Activated naive CD4-positive, alpha-beta T cell treated with anti-CD3 and anti-CD28 coated beads, Interleukin-2, amount 50 U/mL, for 24 hours (primary cell): ENCODE results near the gene BUD23.
"Not testable (repeated sequence)": the region's sequence is repeated elsewhere in the genome, so short reads cannot be mapped to it uniquely, and the experiment has no call there.

Experiments used
- H3K27ac Mint-ChIP-seq: one replicate; pipeline ENCODE4 v1.8.0; 2021; ENCODE audit warnings: mild to moderate bottlenecking, mixed read lengths
- H3K27me3 Mint-ChIP-seq: one replicate; pipeline ENCODE4 v1.8.0; 2021; ENCODE audit warnings: mixed read lengths
- H3K36me3 Mint-ChIP-seq: one replicate; pipeline ENCODE4 v1.8.0; 2021; ENCODE audit warnings: mixed read lengths
- H3K4me1 Mint-ChIP-seq: one replicate; pipeline ENCODE4 v1.8.0; 2021; ENCODE audit warnings: mixed read lengths
- H3K4me3 Mint-ChIP-seq: one replicate; pipeline ENCODE4 v1.8.0; 2021; ENCODE audit warnings: mild to moderate bottlenecking, mixed read lengths
- H3K9me3 Mint-ChIP-seq: one replicate; pipeline ENCODE4 v1.8.0; 2021; ENCODE audit warnings: mixed read lengths

The BUD23 gene

DNA sequence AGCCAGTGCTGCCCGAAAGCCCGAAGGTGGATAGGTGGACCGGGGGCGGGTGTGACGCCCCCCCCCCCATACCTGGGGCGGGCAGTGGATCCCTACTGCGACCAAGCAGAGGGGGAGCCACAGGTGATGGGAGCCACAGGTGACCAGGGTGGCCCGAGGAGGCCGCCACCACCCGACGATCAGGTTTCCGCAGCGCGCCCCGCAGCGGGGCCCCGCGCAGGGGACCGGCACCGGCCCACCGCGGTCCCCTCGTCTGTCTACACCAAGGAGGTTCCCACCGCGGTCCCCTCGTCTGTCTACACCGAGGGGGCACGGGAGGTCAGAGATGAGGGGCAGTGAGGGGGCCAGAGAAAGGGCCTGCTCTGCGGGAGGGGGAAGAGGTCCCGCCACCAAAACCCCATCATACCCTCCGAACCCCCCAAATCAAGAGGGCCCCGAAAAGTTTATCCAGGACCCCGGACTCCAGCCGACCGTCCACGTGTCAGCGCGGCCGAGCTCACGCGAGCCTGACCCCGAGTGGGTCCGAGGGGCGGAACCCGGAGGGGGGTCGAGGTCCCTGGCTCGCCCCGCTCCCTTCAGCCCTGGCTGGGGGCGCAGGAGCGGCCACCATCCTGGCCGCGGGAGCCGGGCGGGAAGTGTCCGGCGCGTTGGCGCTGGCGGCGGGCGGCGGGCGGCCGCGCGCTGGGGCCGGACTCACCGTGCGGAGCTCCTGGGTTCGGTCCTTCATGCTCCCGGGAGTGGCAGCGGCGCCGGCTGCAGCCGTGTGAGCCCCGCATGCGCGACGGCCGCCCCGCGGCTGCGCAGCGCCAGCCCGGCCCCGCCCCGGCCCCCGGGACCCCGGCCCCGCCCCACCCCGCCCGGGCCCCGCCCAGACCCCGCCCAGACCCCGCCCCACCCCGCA, 35.8 kb downstream of the BUD23 start, which contains the start of gene STX1A:
TSS of gene STX1A (minus strand) at position 765 of the 901 bp plus-strand sequence. CDS start at position 727, 38 bp downstream.
- H3K4me3 Mint-ChIP-seq, result peak within 1 kb of the TSS; percentile 91
- H3K9me3 Mint-ChIP-seq, result no peaks in the 10 kb centered on the region
- H3K36me3 Mint-ChIP-seq, result peaks cover 2% of the 10 kb centered on the region
- H3K27me3 Mint-ChIP-seq, result peaks cover 2% of the 10 kb centered on the region
- peaks cover 31% of the 10 kb centered on the region for H3K4me1 Mint-ChIP-seq
- peak within 1 kb of the TSS; percentile 51 for H3K27ac Mint-ChIP-seq

DNA sequence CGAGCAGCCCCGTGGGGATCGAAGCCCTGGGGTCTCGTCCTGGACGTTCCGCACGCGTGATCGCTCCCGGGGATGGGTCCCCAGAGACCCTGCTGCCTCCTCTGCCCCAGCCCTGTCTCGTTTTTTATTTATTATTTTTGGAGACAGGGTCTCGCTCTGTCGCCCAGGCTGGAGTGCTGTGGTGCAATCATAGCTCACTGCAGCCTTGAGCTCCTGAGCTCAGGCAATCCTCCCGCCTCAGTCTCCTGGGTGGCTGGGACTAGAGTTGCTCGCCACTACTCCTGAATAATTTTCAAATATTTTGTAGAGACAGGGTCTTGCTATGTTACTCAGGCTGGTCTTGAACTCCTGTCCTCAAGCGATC, 36.4 kb downstream of the BUD23 start:
- H3K4me3 Mint-ChIP-seq, result peak overlapping the region; percentile 84
- no peaks in the 10 kb centered on the region for H3K9me3 Mint-ChIP-seq
- peaks cover 2% of the 10 kb centered on the region for H3K36me3 Mint-ChIP-seq
- H3K27me3 Mint-ChIP-seq, result peaks cover 2% of the 10 kb centered on the region
- H3K27ac Mint-ChIP-seq, result no peak overlapping the region
- H3K4me1 Mint-ChIP-seq, result peaks cover 31% of the 10 kb centered on the region

DNA sequence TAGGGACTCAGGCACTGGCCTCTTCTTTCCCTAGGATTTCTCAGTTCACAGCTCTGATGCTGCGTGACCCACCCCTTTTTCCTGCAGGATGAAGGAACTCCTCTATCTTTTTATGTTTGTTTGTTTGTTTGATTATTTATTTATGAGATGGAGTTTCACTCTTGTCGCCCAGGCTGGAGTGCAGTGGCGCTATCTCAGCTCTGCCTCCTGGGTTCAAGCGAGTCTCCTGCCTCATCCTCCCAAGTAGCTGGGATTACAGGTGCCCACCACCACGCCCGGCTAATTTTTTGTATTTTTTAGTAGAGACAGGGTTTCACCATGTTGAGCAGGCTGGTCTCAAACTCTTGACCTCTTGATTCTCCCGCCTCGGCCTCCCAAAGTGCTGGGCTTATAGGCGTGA, 37.0 kb downstream of the BUD23 start:
- H3K9me3 Mint-ChIP-seq, H3K27me3 Mint-ChIP-seq, H3K36me3 Mint-ChIP-seq: not testable (repeated sequence)
- H3K4me3 Mint-ChIP-seq, result peak overlapping the region; percentile 84
- H3K4me1 Mint-ChIP-seq, result peaks cover 30% of the 10 kb centered on the region
- H3K27ac Mint-ChIP-seq, result peak overlapping the region; percentile 51

DNA sequence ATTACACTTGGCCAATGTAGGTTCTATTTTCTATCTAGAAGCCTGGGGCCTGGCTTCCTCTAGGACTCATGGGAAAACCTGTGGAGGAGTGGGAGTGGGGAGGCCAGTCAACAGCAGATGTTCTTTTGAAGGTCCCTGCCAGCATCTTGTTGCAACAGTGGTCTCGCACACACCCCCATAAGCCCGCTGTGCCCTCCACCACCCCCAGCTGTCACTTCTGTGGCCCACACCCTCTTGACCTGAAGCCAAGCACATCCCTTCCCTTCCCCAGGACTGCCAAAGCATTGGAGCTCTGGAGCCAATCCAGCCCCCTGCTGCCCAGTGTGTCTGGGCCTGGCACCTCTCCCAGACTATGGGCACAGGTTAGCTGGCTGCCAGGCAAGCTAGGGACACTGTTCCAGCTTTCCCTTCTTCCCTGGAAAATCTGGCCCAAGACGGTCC, 38.0 kb downstream of the BUD23 start:
- H3K4me3 Mint-ChIP-seq, result peak overlapping the region; percentile 66
- H3K36me3 Mint-ChIP-seq, result peaks cover 2% of the 10 kb centered on the region
- H3K4me1 Mint-ChIP-seq, result peaks cover 21% of the 10 kb centered on the region
- H3K27me3 Mint-ChIP-seq, result peaks cover 2% of the 10 kb centered on the region
- no peaks in the 10 kb centered on the region for H3K9me3 Mint-ChIP-seq
- H3K27ac Mint-ChIP-seq, result no peak overlapping the region

DNA sequence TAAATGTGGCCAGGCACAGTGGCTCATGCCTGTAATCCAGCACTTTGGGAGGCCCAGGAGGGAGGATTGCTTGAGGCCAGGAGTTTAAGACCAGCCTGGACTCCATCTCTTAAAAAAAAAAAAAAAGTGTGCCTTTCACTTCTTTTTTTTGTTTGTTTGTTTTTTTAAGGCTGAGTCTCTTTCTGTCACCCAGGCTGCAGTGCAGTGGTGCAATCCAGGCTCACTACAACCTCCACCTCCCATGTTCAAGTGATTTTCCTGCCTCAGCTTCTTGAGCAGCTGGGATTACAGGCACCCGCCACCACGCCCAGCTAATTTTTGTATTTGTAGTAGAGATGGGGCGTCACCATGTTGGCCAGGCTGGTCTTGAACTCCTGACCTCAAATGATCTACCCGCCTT, 38.8 kb downstream of the BUD23 start:
- not testable (repeated sequence) for H3K27me3 Mint-ChIP-seq, H3K4me3 Mint-ChIP-seq, H3K9me3 Mint-ChIP-seq, H3K27ac Mint-ChIP-seq, H3K36me3 Mint-ChIP-seq
- H3K4me1 Mint-ChIP-seq, result peaks cover 17% of the 10 kb centered on the region

DNA sequence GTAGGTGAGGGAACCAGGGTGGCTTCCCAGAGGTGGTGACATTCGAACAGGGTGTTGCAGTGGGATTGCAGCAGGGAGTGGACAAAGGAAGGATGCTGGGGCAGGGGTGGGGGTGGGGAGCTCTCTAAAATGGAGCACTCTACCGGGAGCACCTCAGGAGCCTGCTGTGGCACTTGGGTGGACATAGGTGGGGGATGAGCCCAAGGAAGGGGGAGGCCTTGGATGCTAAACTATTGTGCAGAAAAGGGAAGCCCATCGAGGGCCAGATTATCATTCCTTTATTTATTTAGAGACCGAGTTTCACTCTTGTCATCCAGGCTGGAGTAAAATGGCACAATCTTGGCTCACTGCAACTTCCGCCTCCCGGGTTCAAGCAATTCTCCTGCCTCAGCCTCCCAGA, 39.4 kb downstream of the BUD23 start:
- peaks cover 12% of the 10 kb centered on the region for H3K4me1 Mint-ChIP-seq
- H3K4me3 Mint-ChIP-seq, result no peak overlapping the region
- H3K36me3 Mint-ChIP-seq, result no peaks in the 10 kb centered on the region
- H3K27me3 Mint-ChIP-seq, result peaks cover 2% of the 10 kb centered on the region
- no peak overlapping the region for H3K27ac Mint-ChIP-seq
- H3K9me3 Mint-ChIP-seq, result no peaks in the 10 kb centered on the region

DNA sequence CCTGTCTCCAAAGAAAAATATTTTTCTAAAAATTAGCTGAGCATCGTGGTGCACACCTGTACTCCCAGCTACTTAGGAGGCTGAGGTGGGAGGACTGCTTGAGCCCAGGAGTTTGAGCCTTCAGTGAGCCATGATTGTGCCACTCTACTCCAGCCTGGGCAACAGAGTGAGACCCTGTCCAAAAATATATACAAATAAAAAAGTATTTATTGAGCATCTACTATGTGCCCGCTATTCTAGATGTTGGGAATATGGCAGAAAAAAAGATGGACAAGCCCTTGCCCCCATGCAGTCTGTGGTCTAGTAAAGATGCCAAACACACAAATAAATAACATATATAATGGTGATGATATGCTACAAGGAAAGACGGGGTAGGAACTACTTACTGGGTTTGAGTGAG, 40.4 kb downstream of the BUD23 start:
- peaks cover 6% of the 10 kb centered on the region for H3K4me1 Mint-ChIP-seq

DNA sequence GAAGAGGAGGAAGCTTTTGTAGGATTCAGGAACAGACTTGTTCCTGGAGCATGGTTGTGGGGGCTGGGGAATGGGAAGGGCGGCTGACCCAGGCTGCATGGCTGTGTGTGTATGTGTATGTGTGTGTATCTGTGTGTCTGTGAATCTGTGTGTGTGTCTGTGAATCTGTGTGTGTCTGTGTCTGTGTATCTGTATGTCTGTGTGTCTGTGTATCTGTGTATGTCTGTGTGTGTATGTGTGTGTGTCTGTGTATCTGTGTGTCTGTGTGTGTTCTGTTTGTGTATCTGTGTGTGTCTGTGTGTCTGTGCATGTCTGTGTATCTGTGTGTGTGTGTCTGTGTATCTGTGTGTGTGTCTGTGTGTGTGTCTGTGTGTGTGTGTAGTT, 42.7 kb downstream of the BUD23 start:
- H3K4me1 Mint-ChIP-seq, result no peaks in the 10 kb centered on the region
- no peak overlapping the region for H3K4me3 Mint-ChIP-seq
- no peak overlapping the region for H3K27ac Mint-ChIP-seq
- H3K9me3 Mint-ChIP-seq, result no peaks in the 10 kb centered on the region
- peaks cover 4% of the 10 kb centered on the region for H3K27me3 Mint-ChIP-seq
- H3K36me3 Mint-ChIP-seq, result no peaks in the 10 kb centered on the region

More for the DNA sequence above, 40.4 kb downstream of the BUD23 start:
- Mint-ChIP-seq H3K36me3 (no peaks in the 10 kb centered on the region), H3K9me3 (no peaks in the 10 kb centered on the region), H3K4me3 (no peak overlapping the region), H3K27me3 (peaks cover 6% of the 10 kb centered on the region), H3K27ac (no peak overlapping the region)

DNA sequence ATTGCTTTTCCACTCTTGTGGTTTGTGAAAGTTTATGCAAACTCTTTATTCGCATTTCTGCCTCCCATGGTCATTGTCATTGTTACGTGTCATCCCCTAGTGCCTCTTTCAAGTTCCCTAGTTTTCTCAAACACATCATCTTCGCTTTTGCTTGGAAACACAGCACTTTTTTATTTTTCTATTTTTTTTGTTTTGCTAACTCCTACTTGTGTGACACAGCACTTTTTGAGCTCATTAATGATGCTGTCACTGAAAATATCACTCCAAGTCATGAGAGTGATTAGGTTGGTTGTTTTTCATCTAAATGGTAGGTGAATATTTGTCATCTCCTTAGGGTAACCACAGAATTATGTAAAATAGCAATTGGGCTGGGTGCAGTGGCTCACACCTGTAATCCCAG, 44.6 kb downstream of the BUD23 start:
- no peak overlapping the region for H3K27ac Mint-ChIP-seq
- H3K9me3 Mint-ChIP-seq, result no peaks in the 10 kb centered on the region
- H3K27me3 Mint-ChIP-seq, result peaks cover 4% of the 10 kb centered on the region
- H3K4me3 Mint-ChIP-seq, result no peak overlapping the region
- no peaks in the 10 kb centered on the region for H3K4me1 Mint-ChIP-seq
- no peaks in the 10 kb centered on the region for H3K36me3 Mint-ChIP-seq

DNA sequence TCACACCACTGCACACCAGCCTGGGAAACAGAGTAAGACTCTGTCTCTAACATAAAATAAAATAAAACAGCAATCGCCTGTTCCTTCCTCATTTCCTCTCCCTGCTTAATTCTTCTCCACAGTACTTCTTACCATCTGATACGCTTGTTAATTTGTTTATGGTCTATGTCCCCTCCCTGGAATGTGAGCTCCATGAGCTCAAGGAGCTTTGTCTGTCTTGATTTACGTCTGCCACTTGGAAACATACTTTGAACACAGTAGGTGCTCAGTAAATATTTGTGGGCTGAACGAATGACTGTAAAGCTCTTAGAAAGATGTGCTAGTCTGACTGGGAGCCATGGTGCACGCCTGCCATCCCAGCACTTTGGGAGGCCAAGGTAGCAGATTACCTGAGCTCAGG, 45.2 kb downstream of the BUD23 start:
- H3K4me3 Mint-ChIP-seq, result no peak overlapping the region
- no peaks in the 10 kb centered on the region for H3K36me3 Mint-ChIP-seq
- H3K27ac Mint-ChIP-seq, result peak overlapping the region; percentile 65
- no peaks in the 10 kb centered on the region for H3K4me1 Mint-ChIP-seq
- H3K27me3 Mint-ChIP-seq, result peaks cover 4% of the 10 kb centered on the region
- H3K9me3 Mint-ChIP-seq, result no peaks in the 10 kb centered on the region

DNA sequence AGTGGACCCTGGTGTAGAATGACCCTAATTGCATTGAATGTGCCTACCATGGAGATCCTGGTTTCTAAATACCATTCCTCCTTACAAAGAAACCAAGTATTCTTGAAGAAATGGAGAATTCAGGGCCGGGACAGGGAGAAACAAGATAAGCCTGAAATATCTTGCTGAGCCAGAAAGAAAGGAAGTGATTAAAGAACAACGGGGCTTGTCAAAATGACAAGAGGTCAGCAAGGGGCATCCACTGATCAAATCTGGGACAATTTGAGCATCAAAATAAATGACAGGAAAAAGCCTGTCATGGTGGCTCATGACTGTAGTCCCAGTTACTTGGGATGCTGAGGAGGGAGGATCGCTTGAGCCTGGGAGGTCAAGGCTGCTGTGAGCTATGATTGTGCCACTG, 47.1 kb downstream of the BUD23 start:
- H3K27me3 Mint-ChIP-seq, result peaks cover 4% of the 10 kb centered on the region
- no peak overlapping the region for H3K27ac Mint-ChIP-seq
- no peaks in the 10 kb centered on the region for H3K36me3 Mint-ChIP-seq
- peaks cover 6% of the 10 kb centered on the region for H3K4me1 Mint-ChIP-seq
- no peaks in the 10 kb centered on the region for H3K9me3 Mint-ChIP-seq
- no peak overlapping the region for H3K4me3 Mint-ChIP-seq

DNA sequence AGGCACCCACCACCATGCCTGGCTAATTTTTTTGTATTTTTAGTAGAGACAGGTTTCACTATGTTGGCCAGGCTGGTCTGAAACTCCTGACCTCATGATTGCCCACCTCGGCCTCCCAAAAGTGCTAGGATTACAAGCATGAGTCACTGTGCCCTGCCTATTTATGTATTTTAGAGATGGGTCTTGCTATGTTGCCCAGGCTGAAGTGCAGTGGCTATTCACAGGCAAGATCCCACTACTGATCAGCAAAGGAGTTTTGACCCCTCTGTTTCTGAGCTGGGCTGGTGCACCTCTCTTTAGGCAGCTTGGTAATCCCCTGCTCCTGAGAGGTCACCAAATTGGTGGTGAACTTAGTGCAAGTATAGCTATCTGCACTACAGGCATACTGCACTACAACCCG, 49.0 kb downstream of the BUD23 start:
- H3K9me3 Mint-ChIP-seq, result no peaks in the 10 kb centered on the region
- H3K27ac Mint-ChIP-seq, result no peak overlapping the region
- no peaks in the 10 kb centered on the region for H3K36me3 Mint-ChIP-seq
- peaks cover 6% of the 10 kb centered on the region for H3K4me1 Mint-ChIP-seq
- no peak overlapping the region for H3K4me3 Mint-ChIP-seq
- peaks cover 4% of the 10 kb centered on the region for H3K27me3 Mint-ChIP-seq

DNA sequence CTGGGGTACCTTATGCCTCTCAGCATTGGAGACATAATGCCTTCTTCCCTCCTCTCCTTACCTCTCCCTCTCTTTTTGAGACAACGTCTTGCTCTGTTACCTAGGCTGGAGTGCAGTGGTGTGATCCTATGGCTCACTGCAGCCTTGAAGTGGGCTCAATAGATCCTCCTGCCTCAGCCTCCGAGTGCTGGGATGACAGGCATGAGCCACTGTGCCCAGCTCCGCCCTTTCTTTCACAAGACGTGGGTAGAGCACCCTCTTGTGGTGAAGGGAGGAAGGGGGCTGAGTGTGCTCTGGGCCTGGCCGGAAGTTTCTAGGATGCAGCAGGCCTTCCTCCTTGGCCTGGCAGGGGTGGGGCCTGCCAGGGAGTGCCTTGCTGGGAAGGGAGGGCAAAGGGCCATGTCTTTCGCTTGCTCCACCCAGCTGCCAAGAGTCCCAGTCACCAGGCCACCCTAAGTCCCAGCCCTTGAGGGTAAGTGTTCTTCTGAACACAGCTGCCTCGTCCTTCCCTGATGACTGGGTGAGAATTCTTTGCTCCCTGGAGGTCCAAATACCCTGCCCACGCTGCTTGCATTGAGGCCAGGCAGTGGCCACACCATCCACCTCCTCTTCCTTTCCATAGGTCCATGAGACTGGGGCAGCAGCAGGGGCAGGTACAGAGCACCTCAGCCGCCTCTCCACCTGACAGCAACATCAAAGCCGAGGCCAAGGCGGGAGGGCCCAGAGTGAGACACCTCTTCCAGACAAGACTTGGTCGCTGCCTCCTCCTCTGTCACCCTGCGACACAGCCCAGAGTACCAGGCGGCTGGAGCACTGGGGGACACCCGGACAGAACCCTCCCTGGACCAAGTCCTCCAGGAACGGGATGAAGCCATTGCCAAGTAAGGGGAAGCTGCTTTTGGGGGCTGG, 51.5 kb downstream of the BUD23 start:
- Mint-ChIP-seq H3K9me3 (no peaks in the 10 kb centered on the region), H3K4me3 (no peak overlapping the region), H3K27ac (peak overlapping the region; percentile 89), H3K27me3 (no peaks in the 10 kb centered on the region), H3K4me1 (peaks cover 9% of the 10 kb centered on the region), H3K36me3 (no peaks in the 10 kb centered on the region)

DNA sequence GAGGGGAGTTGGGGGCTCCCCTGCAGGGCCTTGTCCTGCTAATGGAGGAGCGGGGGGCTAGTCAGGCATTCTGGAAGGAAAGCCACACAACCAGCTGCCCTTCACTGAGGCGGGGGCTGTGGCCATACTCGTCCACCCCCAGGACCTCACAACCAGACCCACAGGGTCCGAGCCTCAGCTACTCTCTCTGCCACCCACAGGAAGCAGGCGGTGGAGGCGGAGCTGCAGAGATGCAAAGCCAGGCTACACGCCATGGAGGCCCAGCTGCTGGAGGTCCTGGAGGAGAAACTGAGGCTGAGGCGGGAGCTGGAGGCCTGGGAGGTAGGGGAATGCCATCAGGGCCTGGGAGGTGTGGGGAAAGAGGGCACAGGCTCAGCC, 52.1 kb downstream of the BUD23 start:
- H3K36me3 Mint-ChIP-seq, result no peaks in the 10 kb centered on the region
- H3K9me3 Mint-ChIP-seq, result no peaks in the 10 kb centered on the region
- H3K4me3 Mint-ChIP-seq, result no peak overlapping the region
- H3K4me1 Mint-ChIP-seq, result peaks cover 9% of the 10 kb centered on the region
- no peak overlapping the region for H3K27ac Mint-ChIP-seq
- H3K27me3 Mint-ChIP-seq, result no peaks in the 10 kb centered on the region

DNA sequence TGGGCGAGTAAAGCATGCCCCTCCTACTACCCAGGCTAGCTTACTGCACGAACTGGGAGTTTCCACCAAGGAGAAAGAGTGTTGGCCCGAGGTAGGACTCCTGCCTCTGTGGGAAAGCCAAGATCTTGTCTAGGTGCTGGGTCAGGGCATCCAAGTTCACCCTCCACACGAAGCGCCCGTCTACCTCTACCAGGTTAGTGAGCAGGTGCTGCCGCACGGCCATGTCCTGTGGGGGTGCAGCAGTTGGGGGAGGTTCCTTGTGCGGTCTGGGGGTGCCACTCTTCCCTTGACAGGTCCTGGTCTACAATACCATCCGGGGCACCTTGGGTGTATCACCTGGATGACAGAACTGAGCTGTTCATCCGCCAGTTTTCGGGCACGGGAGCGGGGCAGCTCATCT, 53.5 kb downstream of the BUD23 start:
- peak overlapping the region; percentile 19 for H3K4me3 Mint-ChIP-seq
- no peak overlapping the region for H3K27ac Mint-ChIP-seq
- peaks cover 9% of the 10 kb centered on the region for H3K4me1 Mint-ChIP-seq
- H3K9me3 Mint-ChIP-seq, result no peaks in the 10 kb centered on the region
- H3K27me3 Mint-ChIP-seq, result no peaks in the 10 kb centered on the region
- no peaks in the 10 kb centered on the region for H3K36me3 Mint-ChIP-seq
